ENCODE data around the gene TOR2A. TPM values are rescaled to one million over a fixed set of nuclear protein-coding genes. Genes with fewer than 3 reads are reported as not detected.
A peak's percentile ranks its signal among the peaks of the same experiment; 100 is the strongest.

The TOR2A gene
- total and polyA plus RNA-seq, 2 of the 8 experiments (the other 6 are each of a cell fraction or from before 2014, with no cell fraction given): 18.7 to 24.9 TPM

- no peak overlapping the region for H4K8ac ChIP-seq (ENCODE audit: extremely low read depth, insufficient read depth, low read length)
- no peak overlapping the region for H2BK12ac ChIP-seq (ENCODE audit: low read depth, low read length)
- no peaks in the 10 kb centered on the region for H3K79me1 ChIP-seq (ENCODE audit: low read depth, low read length)
- H4K5ac ChIP-seq (ENCODE audit: insufficient read length, low read depth, low read length): no peak overlapping the region
- H4K20me1 ChIP-seq (replicated peaks in 1 of 2; ENCODE audit: control insufficient read depth in 1 of 2, insufficient read depth in 2 of 2, low read length in 2 of 2): no peaks in the 10 kb centered on the region
- no peaks in the 10 kb centered on the region for H3K79me2 ChIP-seq (ENCODE audit: control insufficient read depth in 1 of 2, insufficient read depth in 2 of 2, low read length in 2 of 2)
- no peaks in the 10 kb centered on the region; a peak in 1 of 8 replicates for H3K36me3 ChIP-seq (ENCODE audit: control insufficient read depth in 2 of 4, insufficient read depth in 4 of 4, low read length in 3 of 4)
- no peak overlapping the region for H2BK5ac ChIP-seq (ENCODE audit: low read depth, low read length)
- no peaks in the 10 kb centered on the region for H3K4me1 ChIP-seq (replicated peaks in 1 of 4; ENCODE audit: control insufficient read depth in 3 of 4, insufficient read depth in 4 of 4, low read length in 3 of 4)
- ChIA-PET CTCF (ENCODE audit: partially characterized antibody) (interaction anchor here (0.7 to 1.0 kb wide), 2 partner anchors 8 to 107 kb away, joined by 3 read pairs; partner anchors contain the start of gene CFAP157), POLR2A (ENCODE audit: partially characterized antibody) (interaction anchor here (0.9 to 1.0 kb wide), 2 partner anchors 10 to 33 kb away, joined by 3 read pairs; no protein-coding TSS in a partner anchor)
- H2AFZ ChIP-seq (ENCODE audit: low read length): no peak overlapping the region
- H3K9ac ChIP-seq (replicated peaks in 1 of 4; ENCODE audit: extremely low read depth in 1 of 4, low read depth in 3 of 4, low read length in 3 of 4): no peak overlapping the region
- peak overlapping the region in 1 of 2 experiments; percentile 55; a peak in 2 of 4 replicates for H3K4me2 ChIP-seq (ENCODE audit: insufficient read depth in 1 of 2, low read depth in 2 of 2, low read length in 2 of 2)
- H2AK5ac ChIP-seq (ENCODE audit: low read depth, low read length): no peak overlapping the region
- H2BK120ac ChIP-seq (replicated peaks; ENCODE audit: low read depth, low read length): no peak overlapping the region
- WGBS, 2 experiments (ENCODE audit: extremely low coverage in 1 of 2, insufficient coverage in 1 of 2, insufficient read length in 1 of 2, insufficient replicate concordance in 2 of 2, low coverage in 1 of 2, low lambda C conversion rate in 2 of 2, missing lambda C conversion rate in 1 of 2): 89% methylated on average over 5 of the region's 5 CpGs; no CpG with 5 or more reads in 1 of the 2 experiments
- no peaks in the 10 kb centered on the region for H3K9me3 ChIP-seq (ENCODE audit: insufficient read depth in 2 of 2, low read depth in 1 of 2, low read length in 1 of 2)
- H4K91ac ChIP-seq (replicated peaks; ENCODE audit: insufficient read length, low read length): no peak overlapping the region
- DNase-seq (ENCODE audit: low read depth in 1 of 2, low spot score in 2 of 2) (no peak), FAIRE-seq (no peak)
- no peak overlapping the region for H3K14ac ChIP-seq (ENCODE audit: insufficient read length)
- H3K27me3 ChIP-seq (replicated peaks in 1 of 4; ENCODE audit: control insufficient read depth in 3 of 4, extremely low read depth in 1 of 4, insufficient read depth in 3 of 4, low read length in 3 of 4): no peaks in the 10 kb centered on the region
- no peak overlapping the region for H3K27ac ChIP-seq (ENCODE audit: low read depth, low read length)
- no peak overlapping the region for H3K23ac ChIP-seq (ENCODE audit: insufficient read length)
- H3K56ac ChIP-seq (replicated peaks; ENCODE audit: insufficient read length, low read depth, low read length): no peak overlapping the region
- 0 out of 2 replicates have a peak, but pooled peaks cover 1% of the 10 kb centered on the region for H3K23me2 ChIP-seq (ENCODE audit: low read depth, low read length)
- no peak overlapping the region for H2BK15ac ChIP-seq (ENCODE audit: low read length)
- H3K4ac ChIP-seq (replicated peaks; ENCODE audit: insufficient read length, low read depth, low read length): no peak overlapping the region
- 0 out of 8 replicates have a peak overlapping the region, but pooled peaks of 1 of the 4 experiments have one; percentile 59 for H3K4me3 ChIP-seq (ENCODE audit: extremely low read depth in 1 of 4, insufficient read depth in 2 of 4, low read depth in 3 of 4, low read length in 4 of 4)
- H2BK20ac ChIP-seq (ENCODE audit: low read length): no peak overlapping the region
- H3K18ac ChIP-seq (ENCODE audit: extremely low read depth, low read length): no peak overlapping the region
- TF ChIP-seq PHF8 (conservative IDR thresholded peaks at IDR 0.05; ENCODE audit: low read depth, low read length): no peak
- no peak for TF ChIP-seq ASH2L (IDR thresholded peaks at IDR 0.05; ENCODE audit: low read length)
These were observed 36.7 kb downstream of the TOR2A start for GRCh38 chr9:127698386-127698785.
